SK-N-SH (cell line): ENCODE data around the gene ZEB2. TPM values are rescaled to one million over a fixed set of nuclear protein-coding genes. Genes with fewer than 3 reads are reported as not detected.

Experiments
- CTCF ChIA-PET: fragments of 300-600, 350-600 bp; formaldehyde crosslinking; extraction: SDS; loops from one replicate; lab custom pipeline; 2021; lab: Yijun Ruan, JAX
- POLR2A ChIA-PET: fragments of 350-600 bp; sonication (Branson Sonifier 250); formaldehyde crosslinking; extraction: SDS; loops from one replicate; lab custom pipeline; 2020; ENCODE audit warnings: antibody characterized with exemption, inconsistent platforms; lab: Yijun Ruan, JAX
- DNase-seq: peaks from one replicate; pipeline ENCODE4 v3.0.0; 2012
- H2AFZ ChIP-seq: fragments of 200-600 bp; sonication (generic); 2 replicates; pipeline ENCODE4 v1.8.1; 2016; ENCODE audit warnings: antibody characterized with exemption, mild to moderate bottlenecking, low read depth
- H3F3A ChIP-seq: fragments of 200-600 bp; sonication (generic); replicated peaks from 2 replicates; pipeline ENCODE3; 2016; ENCODE audit warnings: antibody characterized with exemption, mild to moderate bottlenecking; ENCODE audit not compliant: insufficient read depth
- H3K27ac ChIP-seq, 2 experiments: fragments of 200-500 bp in 1 of 2; fragments of 200-600 bp in 1 of 2; sonication (Bioruptor generic) in 1 of 2; sonication (generic), shearing (Covaris generic) in 1 of 2; 2 replicates each; pipeline versions ENCODE4 v1.5.1 to v1.6.1; 2014 to 2016; ENCODE audit warnings: low read depth in 2 of 2, inconsistent platforms in 1 of 2, low read length in 1 of 2, mild to moderate bottlenecking in 1 of 2, mixed read lengths in 1 of 2
- H3K27me3 ChIP-seq: fragments of 200-600 bp; sonication (generic), shearing (Covaris generic); 2 replicates; pipeline ENCODE4 v1.6.1; 2016; ENCODE audit warnings: mixed run types; ENCODE audit not compliant: insufficient read depth
- H3K36me3 ChIP-seq, 2 experiments: fragments of 200-500 bp in 1 of 2; fragments of 200-600 bp in 1 of 2; sonication (Bioruptor generic) in 1 of 2; sonication (generic) in 1 of 2; replicated peaks in 1 of 2; 2 replicates each; pipeline versions ENCODE3 to v1.5.1; 2014 to 2016; ENCODE audit warnings: low read length in 1 of 2, mild to moderate bottlenecking in 1 of 2; ENCODE audit not compliant: insufficient read depth in 2 of 2, control insufficient read depth in 1 of 2
- H3K4me1 ChIP-seq, 2 experiments: fragments of 200-500 bp in 1 of 2; fragments of 200-600 bp in 1 of 2; sonication (Bioruptor generic) in 1 of 2; sonication (generic), shearing (Covaris generic) in 1 of 2; 2 replicates each; pipeline versions ENCODE4 v1.5.1 to v1.6.1; 2014 to 2016; ENCODE audit warnings: low read depth in 1 of 2, low read length in 1 of 2, mixed run types in 1 of 2; ENCODE audit not compliant: insufficient read depth in 2 of 2, control insufficient read depth in 1 of 2
- H3K4me2 ChIP-seq: fragments of 200-600 bp; sonication (generic), shearing (Covaris generic); 2 replicates; pipeline ENCODE4 v1.6.1; 2017; ENCODE audit warnings: mixed run types
- H3K4me3 ChIP-seq, 2 experiments: fragments of 200-500 bp in 1 of 2; fragments of 200-600 bp in 1 of 2; sonication (Bioruptor generic) in 1 of 2; sonication (generic), shearing (Covaris generic) in 1 of 2; 2 replicates each; pipeline versions ENCODE4 v1.5.1 to v1.8.1; 2014 to 2016; ENCODE audit warnings: low read depth in 2 of 2, inconsistent platforms in 1 of 2, low read length in 1 of 2, mild to moderate bottlenecking in 1 of 2, mixed read lengths in 1 of 2, moderate library complexity in 1 of 2
- H3K79me2 ChIP-seq: fragments of 200-600 bp; sonication (generic); 2 replicates; pipeline ENCODE4 v1.8.1; 2017; ENCODE audit warnings: mild to moderate bottlenecking; ENCODE audit not compliant: insufficient read depth
- H3K9ac ChIP-seq: fragments of 200-600 bp; sonication (generic); 2 replicates; pipeline ENCODE4 v1.6.1; 2017; ENCODE audit warnings: mixed run types
- H3K9me2 ChIP-seq: fragments of 200-600 bp; sonication (generic); 2 replicates; pipeline ENCODE4 v1.6.1; 2017; ENCODE audit warnings: mixed run types
- H3K9me3 ChIP-seq: fragments of 200-600 bp; sonication (generic); 2 replicates; pipeline ENCODE4 v1.6.1; 2017; ENCODE audit warnings: mixed run types, mild to moderate bottlenecking, moderate library complexity
- H4K20me1 ChIP-seq: fragments of 200-600 bp; sonication (generic); 2 replicates; pipeline ENCODE4 v1.6.1; 2017; ENCODE audit warnings: mild to moderate bottlenecking, mixed run types; ENCODE audit not compliant: insufficient read depth
- CHD2 ChIP-seq: fragments of 150-350 bp; IDR thresholded peaks from 2 replicates; pipeline ENCODE4 v1.6.1; 2018; ENCODE audit warnings: low read length; ENCODE audit not compliant: partially characterized antibody
- ELF1 ChIP-seq: IDR thresholded peaks from 2 replicates; pipeline ENCODE4 v1.4.0; 2012
- EP300 ChIP-seq, 2 experiments: IDR thresholded peaks; 2 replicates each; pipeline versions ENCODE4 v1.4.0 to v1.6.1; 2012; ENCODE audit warnings: borderline replicate concordance in 1 of 2, low read depth in 1 of 2, low read length in 1 of 2
- EZH2phosphoT487 ChIP-seq: fragments of 200-600 bp; sonication (generic); IDR thresholded peaks from 2 replicates; pipeline ENCODE4 v1.6.1; 2017; ENCODE audit warnings: low read depth, mixed run types, mild to moderate bottlenecking, antibody characterized with exemption, moderate library complexity, borderline replicate concordance
- FOSL2 ChIP-seq: IDR thresholded peaks from 2 replicates; pipeline ENCODE4 v1.4.0; 2012; ENCODE audit warnings: low read depth, mild to moderate bottlenecking, moderate library complexity, borderline replicate concordance
- FOXJ3 ChIP-seq: sonication (generic); formaldehyde crosslinking; IDR thresholded peaks from 2 replicates; pipeline ENCODE4 v1.5.1; 2020; ENCODE audit warnings: mild to moderate bottlenecking, missing genetic modification reagents
- FOXM1 ChIP-seq: IDR thresholded peaks from 2 replicates; pipeline ENCODE4 v1.4.0; 2012; ENCODE audit warnings: low read depth, mild to moderate bottlenecking
- GABPA ChIP-seq: IDR thresholded peaks from 2 replicates; pipeline ENCODE4 v1.4.0; 2012; ENCODE audit warnings: low read depth, mild to moderate bottlenecking
- JUND ChIP-seq: IDR thresholded peaks from 2 replicates; pipeline ENCODE4 v1.4.0; 2012
- MEF2A ChIP-seq: IDR thresholded peaks from 2 replicates; pipeline ENCODE4 v1.4.0; 2012; ENCODE audit warnings: low read depth, borderline replicate concordance
- MXI1 ChIP-seq: IDR thresholded peaks from 2 replicates; pipeline ENCODE4 v1.6.1; 2012; ENCODE audit warnings: mild to moderate bottlenecking, low read depth, low read length, improper control_type of control experiment
- NFIC ChIP-seq: IDR thresholded peaks from 2 replicates; pipeline ENCODE4 v1.4.0; 2012; ENCODE audit warnings: borderline replicate concordance
- RXRA ChIP-seq: IDR thresholded peaks from 2 replicates; pipeline ENCODE4 v1.4.0; 2012; ENCODE audit warnings: low read depth, mild to moderate bottlenecking, borderline replicate concordance
- SIN3A ChIP-seq: IDR thresholded peaks from 2 replicates; pipeline ENCODE4 v1.6.1; 2012; ENCODE audit warnings: low read depth, mild to moderate bottlenecking, low read length, moderate library complexity, borderline replicate concordance
- SMC3 ChIP-seq: IDR thresholded peaks from 2 replicates; pipeline ENCODE4 v1.6.1; 2012; ENCODE audit warnings: low read depth, low read length, improper control_type of control experiment
- YY1 ChIP-seq: IDR thresholded peaks from 2 replicates; pipeline ENCODE4 v1.4.0; 2012; ENCODE audit warnings: low read depth, mild to moderate bottlenecking
- WGBS: methylation state at CpG from one replicate; pipeline ENCODE4 v1.1.6; 2017; ENCODE audit warnings: low lambda C conversion rate; 5-methylcytosine and 5-hydroxymethylcytosine counted together
- polyA plus RNA-seq, 3 experiments: library from polyadenylated mRNA; depleted of rRNA; stranded (reverse); fragments of >200 nt; gene quantifications; 2 replicates each; pipeline ENCODE4 v1.2.3, GENCODE V29; 2012
- TF ChIP-seq, protein P1 (sequence below): fragments of 150-350 bp; IDR thresholded peaks from 2 replicates; pipeline ENCODE4 v1.6.1; 2017; ENCODE audit warnings: antibody characterized with exemption, low read length, low read depth, borderline replicate concordance
- TF ChIP-seq, protein P2 (sequence below): IDR thresholded peaks from 2 replicates; pipeline ENCODE4 v1.4.0; 2012; ENCODE audit warnings: low read depth, borderline replicate concordance

ZEB2 gene
- polyA plus RNA-seq, 1 of the 3 experiments (the other 2 are of a cell fraction) = 16.3 TPM

DNA sequence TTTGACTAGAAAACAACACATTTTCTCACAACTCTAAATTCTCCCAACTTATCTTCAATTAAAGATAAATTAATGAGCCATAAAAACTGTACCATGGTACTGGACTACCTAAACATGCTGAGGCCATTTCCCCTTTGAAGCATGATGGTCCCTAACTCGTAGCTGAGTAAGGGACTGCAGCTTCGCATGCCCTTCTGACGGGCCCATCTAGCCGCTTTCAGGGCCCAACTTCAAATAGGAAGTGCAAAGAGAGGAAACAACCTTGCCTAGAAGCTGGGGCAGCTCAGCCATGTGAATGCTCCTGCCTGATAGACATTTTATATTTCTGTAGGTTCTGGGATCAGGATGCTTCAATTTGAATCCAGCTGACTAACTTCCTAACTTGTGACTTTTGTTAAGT, 72.4 kb downstream of the ZEB2 start:
- Histone ChIP-seq H3K9ac (no peak overlapping the region), H3K4me3 (no peak overlapping the region), H4K20me1 (peaks cover 9% of the 10 kb centered on the region), H3K4me1 (peaks cover 10 to 22% of the 10 kb centered on the region in 2 experiments; a peak in 3 of 4 replicates)
- DNase-seq = no peak
- TF ChIP-seq FOSL2 (no peak), CHD2 (no peak), FOXJ3 (CRISPR knock-in tag) (no peak), EP300 (IDR thresholded peaks at IDR 0.05; ENCODE audit: borderline replicate concordance in 1 of 2, low read depth in 1 of 2, low read length in 1 of 2) (no peak), EZH2phosphoT487 (no peak), ELF1 (no peak), NFIC (no peak), MXI1 (no peak), RXRA (no peak), MEF2A (no peak), JUND (no peak), YY1 (no peak), FOXM1 (no peak), SMC3 (no peak), SIN3A (no peak)
- TF ChIP-seq, protein P1, sequence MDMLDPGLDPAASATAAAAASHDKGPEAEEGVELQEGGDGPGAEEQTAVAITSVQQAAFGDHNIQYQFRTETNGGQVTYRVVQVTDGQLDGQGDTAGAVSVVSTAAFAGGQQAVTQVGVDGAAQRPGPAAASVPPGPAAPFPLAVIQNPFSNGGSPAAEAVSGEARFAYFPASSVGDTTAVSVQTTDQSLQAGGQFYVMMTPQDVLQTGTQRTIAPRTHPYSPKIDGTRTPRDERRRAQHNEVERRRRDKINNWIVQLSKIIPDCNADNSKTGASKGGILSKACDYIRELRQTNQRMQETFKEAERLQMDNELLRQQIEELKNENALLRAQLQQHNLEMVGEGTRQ = no peak
- TF ChIP-seq, protein P2, sequence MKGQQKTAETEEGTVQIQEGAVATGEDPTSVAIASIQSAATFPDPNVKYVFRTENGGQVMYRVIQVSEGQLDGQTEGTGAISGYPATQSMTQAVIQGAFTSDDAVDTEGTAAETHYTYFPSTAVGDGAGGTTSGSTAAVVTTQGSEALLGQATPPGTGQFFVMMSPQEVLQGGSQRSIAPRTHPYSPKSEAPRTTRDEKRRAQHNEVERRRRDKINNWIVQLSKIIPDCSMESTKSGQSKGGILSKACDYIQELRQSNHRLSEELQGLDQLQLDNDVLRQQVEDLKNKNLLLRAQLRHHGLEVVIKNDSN = no peak
- TF ChIP-seq, all 33 proteins: peak for 0
- no peak overlapping the region for H3K4me2 ChIP-seq
- WGBS = 95% methylated on average over 4 of the region's 4 CpGs
- H3K27ac ChIP-seq = no peak overlapping the region
- H3K9me3 ChIP-seq = no peaks in the 10 kb centered on the region
- no peaks in the 10 kb centered on the region for H3K27me3 ChIP-seq
- POLR2A ChIA-PET = interaction anchor here (0.8 kb wide), 1 partner anchor 429 kb away, joined by 3 read pairs; no protein-coding TSS in a partner anchor
- H3K36me3 ChIP-seq = peaks cover 5 to 26% of the 10 kb centered on the region in 2 experiments
- H3K79me2 ChIP-seq = peaks cover 70% of the 10 kb centered on the region
- no peaks in the 10 kb centered on the region for H3K9me2 ChIP-seq
- no peak overlapping the region for H2AFZ ChIP-seq
- peaks cover 3% of the 10 kb centered on the region for H3F3A ChIP-seq
- CTCF ChIA-PET = interaction anchor here (1.4 kb wide), 1 partner anchor 17 kb away, joined by 3 read pairs; no protein-coding TSS in a partner anchor

DNA sequence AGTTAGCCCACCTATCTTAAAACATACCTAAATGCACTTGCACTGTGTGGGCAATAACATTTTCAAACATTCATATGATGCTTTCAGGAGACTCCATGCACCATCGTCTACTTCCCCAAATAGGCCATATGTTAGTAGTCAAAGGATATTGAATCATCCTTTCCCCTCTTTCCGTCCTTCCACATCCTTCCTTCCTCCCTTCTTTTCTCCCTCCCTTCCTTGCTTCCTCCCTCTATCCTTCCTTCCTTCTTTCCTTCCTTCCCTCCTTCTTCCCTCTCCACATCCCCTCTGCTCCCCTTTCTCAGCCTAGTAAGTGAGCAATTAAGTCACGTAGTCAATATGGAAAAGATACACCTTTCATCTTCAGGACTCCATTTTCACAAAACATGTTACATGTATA, 73.8 kb downstream of the ZEB2 start:
- no peak for DNase-seq
- H4K20me1 ChIP-seq = peaks cover 20% of the 10 kb centered on the region
- H3K27me3 ChIP-seq = no peaks in the 10 kb centered on the region
- H3K79me2 ChIP-seq = peaks cover 70% of the 10 kb centered on the region
- H3K9ac ChIP-seq = no peak overlapping the region
- H2AFZ ChIP-seq = no peak overlapping the region
- peaks cover 5 to 27% of the 10 kb centered on the region in 2 experiments for H3K36me3 ChIP-seq
- ChIA-PET POLR2A (no interaction called here), CTCF (interaction anchor here (4.0 kb wide), 1 partner anchor 9 kb away, joined by 12 read pairs; no protein-coding TSS in a partner anchor)
- peaks cover 11 to 23% of the 10 kb centered on the region in 2 experiments; a peak in 3 of 4 replicates for H3K4me1 ChIP-seq
- H3K9me3 ChIP-seq = no peaks in the 10 kb centered on the region
- H3F3A ChIP-seq = peaks cover 4% of the 10 kb centered on the region
- no peak overlapping the region for H3K27ac ChIP-seq
- no peak for TF ChIP-seq CHD2
- no peak for TF ChIP-seq FOXJ3 (CRISPR knock-in tag)
- no peak for TF ChIP-seq GABPA
- TF ChIP-seq, protein P1 = no peak
- TF ChIP-seq, all 33 proteins: peak for 0
- WGBS = 97% methylated on average over 3 of the region's 3 CpGs
- no peak overlapping the region for H3K4me2 ChIP-seq
- no peak overlapping the region for H3K4me3 ChIP-seq
- H3K9me2 ChIP-seq = no peaks in the 10 kb centered on the region
